Islet precursor cell (in vitro differentiated cells): ENCODE results near the gene RSPO3.

Source experiments
- DNase-seq: peaks from one replicate; pipeline ENCODE4 v3.0.0-alpha.2; 2018

RSPO3 gene

GRCh38 chr6:127114214-127114760 is 4.2 kb upstream of the RSPO3 start:
- DNase-seq, result no peak

GRCh38 chr6:127115084-127115655 is 3.3 kb upstream of the RSPO3 start:
- no peak for DNase-seq

GRCh38 chr6:127115746-127116145 is 2.7 kb upstream of the RSPO3 start:
- DNase-seq, result no peak

GRCh38 chr6:127117979-127118297 is 533 bp upstream of the RSPO3 start:
- DNase-seq, result no peak

- peak; percentile 59 for DNase-seq
Observed at GRCh38 chr6:127119102-127120022, 891 bp downstream of the RSPO3 start.

GRCh38 chr6:127120023-127120786 is 1.7 kb downstream of the RSPO3 start:
- no peak for DNase-seq

- peak; percentile 92 for DNase-seq
Observed at GRCh38 chr6:127120787-127121636, 2.5 kb downstream of the RSPO3 start.

- DNase-seq, result no peak
Observed at GRCh38 chr6:127121637-127121960, 3.1 kb downstream of the RSPO3 start.

- DNase-seq, result no peak
Observed at GRCh38 chr6:127124172-127124571, 5.7 kb downstream of the RSPO3 start.

GRCh38 chr6:127124680-127125079 is 6.2 kb downstream of the RSPO3 start:
- no peak for DNase-seq

GRCh38 chr6:127128066-127128465 is 9.6 kb downstream of the RSPO3 start:
- DNase-seq, result no peak

- DNase-seq, result no peak
Observed at GRCh38 chr6:127129251-127129650, 10.8 kb downstream of the RSPO3 start.

GRCh38 chr6:127131275-127131674 is 12.8 kb downstream of the RSPO3 start:
- no peak for DNase-seq

- no peak for DNase-seq
Observed at GRCh38 chr6:127131772-127132376, 13.4 kb downstream of the RSPO3 start.

- DNase-seq, result no peak
Observed at GRCh38 chr6:127134136-127134535, 15.7 kb downstream of the RSPO3 start.

GRCh38 chr6:127136786-127137185 is 18.3 kb downstream of the RSPO3 start:
- DNase-seq, result no peak

- peak; percentile 83 for DNase-seq
Observed at GRCh38 chr6:127146932-127147331, 28.5 kb downstream of the RSPO3 start.

- DNase-seq, result no peak
Observed at GRCh38 chr6:127147534-127147933, 29.1 kb downstream of the RSPO3 start.

- no peak for DNase-seq
Observed at GRCh38 chr6:127148511-127148910, 30.0 kb downstream of the RSPO3 start.

GRCh38 chr6:127154509-127154908 is 36.0 kb downstream of the RSPO3 start:
- no peak for DNase-seq

GRCh38 chr6:127160484-127160883 is 42.0 kb downstream of the RSPO3 start:
- no peak for DNase-seq

GRCh38 chr6:127162836-127163235 is 44.4 kb downstream of the RSPO3 start:
- no peak for DNase-seq
